BE2C (cell line): ENCODE results near the gene WDR35.
A peak's percentile ranks its signal among the peaks of the same experiment; 100 is the strongest.

ENCODE experiments used
- DNase-seq: peaks from one replicate; pipeline ENCODE4 v3.0.0-alpha.2; 2020
- H3K27me3 ChIP-seq: fragments of 250-450 bp; sonication (Bioruptor Pico); 2 replicates; pipeline ENCODE4 v1.5.1; 2020; ENCODE audit warnings: mild to moderate bottlenecking
- H3K36me3 ChIP-seq: fragments of 250-450 bp; sonication (Bioruptor Pico); 2 replicates; pipeline ENCODE4 v1.5.1; 2020; ENCODE audit warnings: mild to moderate bottlenecking
- H3K4me1 ChIP-seq: fragments of 250-450 bp; sonication (Bioruptor Pico); 2 replicates; pipeline ENCODE4 v1.5.1; 2020
- H3K4me3 ChIP-seq: 2 replicates; pipeline ENCODE4 v1.5.1; 2011; ENCODE audit warnings: low read depth, low read length
- H3K9me3 ChIP-seq: fragments of 250-450 bp; sonication (Bioruptor Pico); 2 replicates; pipeline ENCODE4 v1.5.1; 2020
- TF ChIP-seq, protein P1 (sequence below): IDR thresholded peaks from 2 replicates; pipeline ENCODE4 v1.5.1; 2012; ENCODE audit warnings: mild to moderate bottlenecking, low read depth, low read length

The WDR35 gene

DNA sequence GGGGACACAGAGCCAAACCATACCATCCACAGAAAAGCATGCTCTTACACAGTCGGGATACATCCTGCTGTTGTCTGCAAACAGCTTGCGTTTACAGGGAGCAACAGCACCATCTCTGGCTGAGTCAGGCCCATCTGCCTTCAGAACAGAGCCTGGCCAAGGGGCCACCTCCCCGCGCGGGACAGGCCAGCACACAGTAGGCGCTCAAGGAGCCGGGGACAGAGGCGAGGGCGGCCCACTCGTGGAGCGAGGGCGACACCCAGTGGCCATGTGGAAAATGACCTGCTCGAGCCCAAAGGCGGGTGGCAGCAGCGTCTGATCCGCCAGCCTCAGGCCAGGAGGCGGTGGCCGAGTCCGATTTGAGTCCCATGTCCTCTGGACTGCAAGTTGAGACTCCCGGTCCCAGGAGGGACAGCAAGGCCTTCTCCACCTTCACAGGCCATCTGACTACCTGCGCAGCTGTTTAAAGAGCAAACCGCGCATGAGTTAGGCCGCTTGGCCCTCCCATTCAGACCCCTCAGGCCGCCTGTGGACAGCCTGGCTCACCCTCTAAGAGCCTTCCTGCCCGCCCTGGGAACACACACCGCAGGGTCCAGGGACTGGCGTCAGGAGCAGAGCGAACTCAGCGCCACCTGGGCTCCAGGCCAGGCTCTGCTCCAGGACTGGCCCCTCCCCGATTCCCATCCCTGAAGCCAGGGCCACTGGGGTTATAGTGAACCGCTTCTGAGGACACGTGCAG lies 126.4 kb downstream of the WDR35 start:
- no peaks in the 10 kb centered on the region for H3K4me1 ChIP-seq
- H3K27me3 ChIP-seq: peaks cover 12% of the 10 kb centered on the region
- TF ChIP-seq, protein P1, sequence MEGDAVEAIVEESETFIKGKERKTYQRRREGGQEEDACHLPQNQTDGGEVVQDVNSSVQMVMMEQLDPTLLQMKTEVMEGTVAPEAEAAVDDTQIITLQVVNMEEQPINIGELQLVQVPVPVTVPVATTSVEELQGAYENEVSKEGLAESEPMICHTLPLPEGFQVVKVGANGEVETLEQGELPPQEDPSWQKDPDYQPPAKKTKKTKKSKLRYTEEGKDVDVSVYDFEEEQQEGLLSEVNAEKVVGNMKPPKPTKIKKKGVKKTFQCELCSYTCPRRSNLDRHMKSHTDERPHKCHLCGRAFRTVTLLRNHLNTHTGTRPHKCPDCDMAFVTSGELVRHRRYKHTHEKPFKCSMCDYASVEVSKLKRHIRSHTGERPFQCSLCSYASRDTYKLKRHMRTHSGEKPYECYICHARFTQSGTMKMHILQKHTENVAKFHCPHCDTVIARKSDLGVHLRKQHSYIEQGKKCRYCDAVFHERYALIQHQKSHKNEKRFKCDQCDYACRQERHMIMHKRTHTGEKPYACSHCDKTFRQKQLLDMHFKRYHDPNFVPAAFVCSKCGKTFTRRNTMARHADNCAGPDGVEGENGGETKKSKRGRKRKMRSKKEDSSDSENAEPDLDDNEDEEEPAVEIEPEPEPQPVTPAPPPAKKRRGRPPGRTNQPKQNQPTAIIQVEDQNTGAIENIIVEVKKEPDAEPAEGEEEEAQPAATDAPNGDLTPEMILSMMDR: peak; percentile 86
- no peaks in the 10 kb centered on the region for H3K9me3 ChIP-seq
- DNase-seq: peak; percentile 70
- H3K4me3 ChIP-seq: peak overlapping the region; percentile 38
- H3K36me3 ChIP-seq: no peaks in the 10 kb centered on the region

DNA sequence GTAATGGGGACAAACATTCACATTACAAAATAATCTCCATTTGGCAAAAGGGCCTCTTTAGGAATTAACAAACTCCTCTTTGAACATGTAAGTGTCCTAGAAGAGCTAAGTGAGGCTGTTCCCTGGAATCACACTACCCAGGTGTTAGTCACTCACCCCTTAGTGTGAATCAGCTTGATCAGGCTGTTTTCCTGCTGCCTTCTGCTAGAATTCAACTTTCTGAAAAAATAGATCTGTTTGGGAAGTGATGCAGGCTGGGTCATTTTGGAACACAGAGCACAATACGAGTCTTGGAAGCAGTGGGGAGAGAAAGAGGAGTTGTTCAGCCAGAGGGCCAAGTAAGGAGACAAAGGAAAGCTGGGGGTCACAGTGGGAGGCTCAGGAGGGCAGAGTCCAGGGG lies 128.1 kb downstream of the WDR35 start:
- Histone ChIP-seq H3K9me3 (no peaks in the 10 kb centered on the region), H3K4me3 (no peak overlapping the region), H3K36me3 (no peaks in the 10 kb centered on the region), H3K4me1 (no peaks in the 10 kb centered on the region), H3K27me3 (peaks cover 22% of the 10 kb centered on the region)
- TF ChIP-seq, protein P1: no peak
- DNase-seq: no peak
